SK-N-SH treated with all-trans-retinoic acid at 6 μM for 48 hours (cell line): ENCODE results near the gene VPS39.

Experiments
- ATAC-seq: fragments of 200-7000 bp; cut with Tn5 transposase; 3 replicates; pipeline ENCODE4 v1.9.1; 2020; ENCODE audit warnings: mild to moderate bottlenecking, moderate library complexity
- BACH2 ChIP-seq: fragments of 250-450 bp; sonication (Bioruptor Pico); IDR thresholded peaks from 2 replicates; pipeline ENCODE4 v1.9.0; 2021; ENCODE audit warnings: mild to moderate bottlenecking, borderline replicate concordance
- CREB5 ChIP-seq: fragments of 250-450 bp; sonication (Bioruptor Pico); IDR thresholded peaks from 2 replicates; pipeline ENCODE4 v1.5.1; 2020; ENCODE audit warnings: low read depth, mild to moderate bottlenecking, moderate library complexity
- CSRNP3 ChIP-seq: fragments of 250-450 bp; sonication (Bioruptor Pico); IDR thresholded peaks from 2 replicates; pipeline ENCODE4 v1.5.1; 2021; ENCODE audit warnings: mild to moderate bottlenecking, moderate library complexity
- ESRRG ChIP-seq: fragments of 250-450 bp; sonication (Bioruptor Pico); IDR thresholded peaks from 2 replicates; pipeline ENCODE4 v1.6.1; 2021; ENCODE audit warnings: mild to moderate bottlenecking
- GLIS3 ChIP-seq: fragments of 250-450 bp; sonication (Bioruptor Pico); IDR thresholded peaks from 2 replicates; pipeline ENCODE4 v1.5.0; 2020; ENCODE audit warnings: mild to moderate bottlenecking, moderate library complexity
- ISL1 ChIP-seq: fragments of 250-450 bp; sonication (Bioruptor Pico); IDR thresholded peaks from 2 replicates; pipeline ENCODE4 v2.1.2; 2022; ENCODE audit warnings: mild to moderate bottlenecking, moderate library complexity
- OSR1 ChIP-seq: fragments of 250-450 bp; sonication (Bioruptor Pico); IDR thresholded peaks from 2 replicates; pipeline ENCODE4 v1.8.0; 2022; ENCODE audit warnings: moderate library complexity, mild to moderate bottlenecking, inconsistent platforms
- PATZ1 ChIP-seq: fragments of 250-450 bp; sonication (Bioruptor Pico); IDR thresholded peaks from 2 replicates; pipeline ENCODE4 v1.8.0; 2020; ENCODE audit warnings: mild to moderate bottlenecking, moderate library complexity, borderline replicate concordance
- POU6F1 ChIP-seq: fragments of 250-450 bp; sonication (Bioruptor Pico); IDR thresholded peaks from 2 replicates; pipeline ENCODE4 v1.8.0; 2021; ENCODE audit warnings: low read depth, mild to moderate bottlenecking, moderate library complexity, borderline replicate concordance
- PPARA ChIP-seq: fragments of 250-450 bp; sonication (Bioruptor Pico); IDR thresholded peaks from 2 replicates; pipeline ENCODE4 v1.5.0; 2020; ENCODE audit warnings: mild to moderate bottlenecking, borderline replicate concordance
- RARB ChIP-seq: fragments of 250-450 bp; sonication (Bioruptor Pico); IDR thresholded peaks from 2 replicates; pipeline ENCODE4 v1.8.0; 2021; ENCODE audit warnings: mild to moderate bottlenecking, moderate library complexity
- SNAI2 ChIP-seq: fragments of 250-450 bp; sonication (Bioruptor Pico); IDR thresholded peaks from 2 replicates; pipeline ENCODE4 v1.5.0; 2020; ENCODE audit warnings: mild to moderate bottlenecking, moderate library complexity
- TCF4 ChIP-seq: fragments of 250-450 bp; sonication (Bioruptor Pico); IDR thresholded peaks from 2 replicates; pipeline ENCODE4 v1.8.0; 2021; ENCODE audit warnings: mild to moderate bottlenecking, moderate library complexity, borderline replicate concordance
- TOX ChIP-seq: fragments of 250-450 bp; sonication (Bioruptor Pico); IDR thresholded peaks from 2 replicates; pipeline ENCODE4 v1.8.0; 2021; ENCODE audit warnings: mild to moderate bottlenecking, moderate library complexity, borderline replicate concordance
- TSHZ2 ChIP-seq: fragments of 250-450 bp; sonication (Bioruptor Pico); IDR thresholded peaks from 2 replicates; pipeline ENCODE4 v1.5.0; 2020; ENCODE audit warnings: mild to moderate bottlenecking, moderate library complexity
- ZFP3 ChIP-seq: fragments of 250-450 bp; sonication (Bioruptor Pico); IDR thresholded peaks from 2 replicates; pipeline ENCODE4 v1.5.0; 2020; ENCODE audit warnings: mild to moderate bottlenecking, moderate library complexity
- ZFP30 ChIP-seq: fragments of 450-650 bp; formaldehyde crosslinking; IDR thresholded peaks from 2 replicates; pipeline ENCODE4 v1.5.0; 2022; ENCODE audit warnings: mild to moderate bottlenecking, moderate library complexity
- ZNF565 ChIP-seq: fragments of 450-650 bp; formaldehyde crosslinking; conservative IDR thresholded peaks from 2 replicates; pipeline ENCODE4 v1.5.0; 2020; ENCODE audit warnings: low read depth, mild to moderate bottlenecking, moderate library complexity
- ZNF70 ChIP-seq: fragments of 450-650 bp; formaldehyde crosslinking; IDR thresholded peaks from 2 replicates; pipeline ENCODE4 v1.5.0; 2020; ENCODE audit warnings: mild to moderate bottlenecking, moderate library complexity
- ZNF8 ChIP-seq: fragments of 450-650 bp; formaldehyde crosslinking; IDR thresholded peaks from 2 replicates; pipeline ENCODE4 v1.5.0; 2020; ENCODE audit warnings: mild to moderate bottlenecking, moderate library complexity

The VPS39 gene

GRCh38 chr15:42207674-42208579 lies at the start of gene VPS39:
TSS of gene VPS39 (minus strand) at chr15:42208304. CDS start at chr15:42208153, 151 bp downstream.
- peak; percentile 99 for ATAC-seq
- TF ChIP-seq TSHZ2 (CRISPR knock-in tag) (peak; percentile 56; the same call in 1 of the 2 replicates), RARB (CRISPR knock-in tag) (0 out of 2 replicates have a peak, but pooled peaks have one; percentile 12), TCF4 (CRISPR knock-in tag) (no peak), ZNF70 (no peak), GLIS3 (CRISPR knock-in tag) (0 out of 2 replicates have a peak, but pooled peaks have one; percentile 22), ZFP30 (no peak), PPARA (CRISPR knock-in tag) (no peak), ZNF565 (CRISPR knock-in tag) (no peak)

- TF ChIP-seq CSRNP3 (CRISPR knock-in tag) (no peak), POU6F1 (CRISPR knock-in tag) (no peak), PATZ1 (CRISPR knock-in tag) (no peak), ZNF70 (no peak), TOX (CRISPR knock-in tag) (no peak), ZFP3 (no peak), SNAI2 (CRISPR knock-in tag) (no peak), ZFP30 (no peak), TCF4 (CRISPR knock-in tag) (no peak), ISL1 (CRISPR knock-in tag) (no peak), OSR1 (CRISPR knock-in tag) (no peak), ESRRG (no peak), ZNF565 (CRISPR knock-in tag) (no peak), ZNF8 (CRISPR knock-in tag) (no peak), RARB (CRISPR knock-in tag) (no peak), GLIS3 (CRISPR knock-in tag) (no peak), CREB5 (no peak), BACH2 (CRISPR knock-in tag) (no peak), TSHZ2 (CRISPR knock-in tag) (no peak)
- TF ChIP-seq, all 23 proteins: peak for 0
- no peak for ATAC-seq
Observed at GRCh38 chr15:42253300-42253699, 45.2 kb upstream of the VPS39 start.
